AG04449 (cell line): ENCODE data around the gene PLD1.

Source experiments
- CTCF ChIA-PET: fragments of 350-600 bp; formaldehyde crosslinking; extraction: SDS; loops from one replicate; lab custom pipeline; 2021; ENCODE audit warnings: antibody characterized with exemption; lab: Yijun Ruan, JAX
- POLR2A ChIA-PET: fragments of 400-600, 350-600 bp; formaldehyde crosslinking; extraction: SDS; loops from one replicate; lab custom pipeline; 2020; ENCODE audit warnings: antibody characterized with exemption, inconsistent platforms; lab: Yijun Ruan, JAX
- DNase-seq: peaks from one replicate; pipeline ENCODE4 v3.0.0-alpha.2; 2010; ENCODE audit warnings: low read depth, low spot score
- H3K4me3 ChIP-seq: 2 replicates; pipeline ENCODE4 v1.5.1; 2011; ENCODE audit warnings: low read depth, mild to moderate bottlenecking, control low read depth, low read length
- CTCF ChIP-seq: IDR thresholded peaks from one replicate; pipeline ENCODE4 v1.5.1; 2011; ENCODE audit warnings: mild to moderate bottlenecking, moderate library complexity, low read length, control low read depth, inconsistent platforms; ENCODE audit not compliant: insufficient read depth; ENCODE audit errors: missing control alignments

The PLD1 gene

GRCh38 chr3:171743327-171744157 is 66.7 kb downstream of the PLD1 start:
- ChIA-PET POLR2A (no interaction called here), CTCF (interaction anchor here (1.2 to 2.4 kb wide), 4 partner anchors 28 to 97 kb away, joined by 3 to 13 read pairs (median 8); no protein-coding TSS in a partner anchor)
- no peak overlapping the region for H3K4me3 ChIP-seq
- TF ChIP-seq CTCF, result no peak
- DNase-seq, result no peak

GRCh38 chr3:171741377-171741776 is 68.9 kb downstream of the PLD1 start:
- ChIA-PET CTCF (interaction anchor here (0.8 to 2.3 kb wide), 3 partner anchors 10 to 34 kb away, joined by 3 to 10 read pairs (median 3); no protein-coding TSS in a partner anchor), POLR2A (interaction anchor here (1.1 kb wide), 1 partner anchor 80 kb away, joined by 3 read pairs; no protein-coding TSS in a partner anchor)
- no peak overlapping the region for H3K4me3 ChIP-seq
- DNase-seq, result no peak
- TF ChIP-seq CTCF, result no peak

GRCh38 chr3:171736556-171736955 is 73.7 kb downstream of the PLD1 start:
- CTCF ChIA-PET, result interaction anchor here (1.2 kb wide), 1 partner anchor 33 kb away, joined by 3 read pairs; no protein-coding TSS in a partner anchor

GRCh38 chr3:171733561-171733960 is 76.7 kb downstream of the PLD1 start:
- no peak overlapping the region for H3K4me3 ChIP-seq
- TF ChIP-seq CTCF, result no peak
- no peak for DNase-seq
- POLR2A ChIA-PET, result no interaction called here
- CTCF ChIA-PET, result interaction anchor here (1.1 kb wide), 1 partner anchor 9 kb away, joined by 3 read pairs; no protein-coding TSS in a partner anchor

More at GRCh38 chr3:171736556-171736955, 73.7 kb downstream of the PLD1 start:
- H3K4me3 ChIP-seq, result no peak overlapping the region
- DNase-seq, result no peak
- no peak for TF ChIP-seq CTCF
- POLR2A ChIA-PET, result no interaction called here

GRCh38 chr3:171732756-171733155 is 77.5 kb downstream of the PLD1 start:
- no peak for TF ChIP-seq CTCF
- no peak overlapping the region for H3K4me3 ChIP-seq
- no peak for DNase-seq
- CTCF ChIA-PET, result interaction anchor here (1.1 kb wide), 1 partner anchor 10 kb away, joined by 3 read pairs; no protein-coding TSS in a partner anchor
- POLR2A ChIA-PET, result no interaction called here

- H3K4me3 ChIP-seq, result no peak overlapping the region
- TF ChIP-seq CTCF, result no peak
- ChIA-PET CTCF (interaction anchor here (1.4 kb wide), 1 partner anchor 40 kb away, joined by 5 read pairs; no protein-coding TSS in a partner anchor), POLR2A (no interaction called here)
- DNase-seq, result no peak
These were observed 78.6 kb downstream of the PLD1 start for GRCh38 chr3:171731691-171732090.
